Testis (tissue), 2 donors: ENCODE measurements around the gene STK16.

Experiments
- CTCF ChIP-seq, 3 experiments: fragments of 450-650 bp in 2 of 3; fragments of 200-600 bp in 1 of 3; sonication (generic) in 1 of 3; IDR thresholded peaks; one replicate each; pipeline ENCODE4 v1.5.1; 2016 to 2019; ENCODE audit warnings: antibody characterized with exemption in 3 of 3, mild to moderate bottlenecking in 2 of 3, moderate library complexity in 1 of 3
- POLR2A ChIP-seq: fragments of 450-650 bp; IDR thresholded peaks from one replicate; pipeline ENCODE4 v1.6.1; 2017; ENCODE audit warnings: antibody characterized with exemption, mild to moderate bottlenecking, moderate library complexity

- TF ChIP-seq POLR2A (peak; percentile 19), CTCF (IDR thresholded peaks at IDR 0.05) (no peak)
Measured at GRCh38 chr2:219245148-219245898, at the start of gene STK16, which contains the start of gene GLB1L.
